Gastrocnemius medialis (tissue), 4 donors: Measurements from ENCODE around the gene FAM107B. TPM values are rescaled to one million over a fixed set of nuclear protein-coding genes. Genes with fewer than 3 reads are reported as not detected.
"Not testable (repeated sequence)": the region's sequence is repeated elsewhere in the genome, so short reads cannot be mapped to it uniquely, and the experiment has no call there.

ENCODE experiments used
- ATAC-seq, 2 donors: fragments of 150-250 bp; one replicate each; pipeline ENCODE4 v1.9.1; 2016
- DNase-seq, 2 donors: peaks; one replicate each; pipeline ENCODE4 v3.0.0-alpha.2; 2019
- H3K27ac ChIP-seq, 4 donors: fragments of 200-600 bp; sonication (generic); 1 replicate in 1 of 4; 2 replicates in 3 of 4; pipeline ENCODE4 v1.5.1; 2016 to 2018; ENCODE audit warnings: mild to moderate bottlenecking in 2 of 4, moderate library complexity in 1 of 4
- H3K27me3 ChIP-seq, 3 donors: fragments of 200-600 bp; sonication (generic) in 2 of 3; 1 replicate in 1 of 3; 2 replicates in 2 of 3; pipeline versions ENCODE4 v1.5.1 to v1.6.0; 2016 to 2019; ENCODE audit warnings: mild to moderate bottlenecking in 1 of 3, moderate library complexity in 1 of 3
- H3K36me3 ChIP-seq, 2 donors: fragments of 200-600 bp; sonication (generic) in 1 of 2; one replicate each; pipeline ENCODE4 v1.5.1; 2017 to 2018
- H3K4me1 ChIP-seq, 2 donors: fragments of 200-600 bp; sonication (generic) in 1 of 2; one replicate each; pipeline ENCODE4 v1.5.1; 2016 to 2017; ENCODE audit warnings: mild to moderate bottlenecking in 2 of 2
- H3K4me3 ChIP-seq, 4 donors: fragments of 200-600 bp; sonication (generic) in 3 of 4; 1 replicate in 1 of 4; 2 replicates in 3 of 4; pipeline ENCODE4 v1.5.1; 2016 to 2019; ENCODE audit warnings: mild to moderate bottlenecking in 2 of 4
- H3K9me3 ChIP-seq, 3 donors: fragments of 200-600 bp; sonication (generic) in 2 of 3; 1 replicate in 1 of 3; 2 replicates in 2 of 3; pipeline ENCODE4 v1.5.1; 2016 to 2019
- CTCF ChIP-seq, 5 experiments: fragments of 450-650 bp in 3 of 5; fragments of 200-600 bp in 2 of 5; sonication (generic) in 2 of 5; IDR thresholded peaks in 4 of 5; conservative IDR thresholded peaks in 1 of 5; 1 replicate in 4 of 5; 2 replicates in 1 of 5; pipeline ENCODE4 v1.5.1; 2016 to 2019; ENCODE audit warnings: antibody characterized with exemption in 5 of 5, mild to moderate bottlenecking in 3 of 5, moderate library complexity in 3 of 5
- POLR2A ChIP-seq, 2 donors: fragments of 450-650 bp; IDR thresholded peaks; one replicate each; pipeline ENCODE4 v1.6.1; 2017; ENCODE audit warnings: antibody characterized with exemption in 2 of 2, mild to moderate bottlenecking in 2 of 2, moderate library complexity in 2 of 2
- in situ Hi-C, 4 donors: fragments of 200-750 bp; cut with MboI; loops; one replicate each; pipeline versions ENCODE4 v1.15.0 to v1.8.0; 2017; ENCODE audit warnings: low sequenced_read_pairs in 4 of 4
- intact Hi-C: fragments of 100-400 bp; cut with DNase I; formaldehyde crosslinking; loops from one replicate; pipeline ENCODE4 v1.15.1; 2023; ENCODE audit warnings: low total_unique reads
- total RNA-seq, 4 donors: library from RNA; depleted of rRNA; stranded (reverse); fragments of >200 nt; gene quantifications; one replicate each; pipeline versions ENCODE4 v1.1.0 to v1.2.3, GENCODE V29; 2016

FAM107B gene
- total RNA-seq, 4 donors from 2014 or later = 1.5 to 3.7 (median 2.6) TPM

GRCh38 chr10:14648005-14648765 lies 126.5 kb downstream of the FAM107B start:
- in situ Hi-C loops = no loop called here
- Histone ChIP-seq H3K4me3 (no peak overlapping the region), H3K36me3 (no peaks in the 10 kb centered on the region), H3K4me1 (no peaks in the 10 kb centered on the region), H3K27me3 (no peaks in the 10 kb centered on the region), H3K9me3 (no peaks in the 10 kb centered on the region), H3K27ac (peak overlapping the region in 3 of 4 donors; percentile 24 to 68 (median 50))
- ATAC-seq (peak; percentile 53 to 70), DNase-seq (peak; percentile 24 to 37)
- TF ChIP-seq CTCF (IDR thresholded peaks at IDR 0.05 in 4 of 5, conservative IDR thresholded peaks at IDR 0.05 in 1 of 5) (no peak), POLR2A (IDR thresholded peaks at IDR 0.05) (no peak)
- intact Hi-C loops = no loop called here

- intact Hi-C loops (no loop called here), in situ Hi-C loops (no loop called here)
- Histone ChIP-seq H3K9me3 (no peaks in the 10 kb centered on the region), H3K4me3 (no peak overlapping the region), H3K36me3 (no peaks in the 10 kb centered on the region), H3K27me3 (no peaks in the 10 kb centered on the region), H3K27ac (no peak overlapping the region), H3K4me1 (no peaks in the 10 kb centered on the region)
- ATAC-seq (no peak), DNase-seq (no peak)
- TF ChIP-seq CTCF (IDR thresholded peaks at IDR 0.05 in 4 of 5, conservative IDR thresholded peaks at IDR 0.05 in 1 of 5) = no peak
- no peak for TF ChIP-seq POLR2A (IDR thresholded peaks at IDR 0.05)
These were observed 129.3 kb downstream of the FAM107B start for GRCh38 chr10:14645239-14645960.

GRCh38 chr10:14639637-14640036 lies 135.1 kb downstream of the FAM107B start:
- intact Hi-C loops = no loop called here
- ATAC-seq (no peak), DNase-seq (no peak)
- H3K27me3 ChIP-seq = no peaks in the 10 kb centered on the region
- no peaks in the 10 kb centered on the region for H3K36me3 ChIP-seq
- no peaks in the 10 kb centered on the region for H3K4me1 ChIP-seq
- H3K4me3 ChIP-seq = no peak overlapping the region
- in situ Hi-C loops = no loop called here
- no peaks in the 10 kb centered on the region for H3K9me3 ChIP-seq
- no peak overlapping the region for H3K27ac ChIP-seq
- no peak for TF ChIP-seq POLR2A (IDR thresholded peaks at IDR 0.05)
- TF ChIP-seq CTCF (IDR thresholded peaks at IDR 0.05 in 4 of 5, conservative IDR thresholded peaks at IDR 0.05 in 1 of 5) = no peak

- Histone ChIP-seq H3K36me3 (no peaks in the 10 kb centered on the region), H3K9me3 (no peaks in the 10 kb centered on the region), H3K27me3 (no peaks in the 10 kb centered on the region), H3K27ac (no peak overlapping the region), H3K4me1 (no peaks in the 10 kb centered on the region), H3K4me3 (no peak overlapping the region)
- no peak for DNase-seq
- TF ChIP-seq CTCF (IDR thresholded peaks at IDR 0.05 in 4 of 5, conservative IDR thresholded peaks at IDR 0.05 in 1 of 5) (no peak), POLR2A (IDR thresholded peaks at IDR 0.05) (no peak)
- in situ Hi-C loops (no loop called here), intact Hi-C loops (no loop called here)
- ATAC-seq = no peak
These were observed 139.5 kb downstream of the FAM107B start for GRCh38 chr10:14635043-14635710.

- H3K27me3 ChIP-seq, in situ Hi-C loops, H3K27ac ChIP-seq, H3K4me3 ChIP-seq, DNase-seq, H3K9me3 ChIP-seq, intact Hi-C loops, H3K36me3 ChIP-seq, ATAC-seq, H3K4me1 ChIP-seq: not testable (repeated sequence)
These were observed 140.1 kb downstream of the FAM107B start for GRCh38 chr10:14634572-14634971.
